Activated B cell treated with CpG ODN at 0.5 μM for 24 hours (primary cell): Measurements from ENCODE around the gene CNTNAP2. TPM values are rescaled to one million over a fixed set of nuclear protein-coding genes. Genes with fewer than 3 reads are reported as not detected.

Experiments used
- ATAC-seq: fragments of 200-7000 bp; cut with Tn5 transposase; one replicate; pipeline ENCODE4 v1.10.0; 2021; ENCODE audit warnings: low read depth, mild to moderate bottlenecking, moderate library complexity
- CTCF ChIA-PET: fragments of 350-600 bp; sonication (Branson Sonifier 250); formaldehyde crosslinking; loops from one replicate; lab custom pipeline; 2021; ENCODE audit warnings: antibody characterized with exemption; lab: Charles Lee
- POLR2A ChIA-PET: fragments of 350-600 bp; sonication (Branson Sonifier 250); formaldehyde crosslinking; loops from one replicate; lab custom pipeline; 2021; ENCODE audit warnings: antibody characterized with exemption; lab: Charles Lee
- DNase-seq: peaks from one replicate; pipeline ENCODE4 v3.0.0; 2022
- H3K27ac Mint-ChIP-seq: one replicate; pipeline ENCODE4 v1.8.0; 2020; ENCODE audit warnings: mixed read lengths
- H3K27me3 Mint-ChIP-seq: one replicate; pipeline ENCODE4 v1.8.0; 2021; ENCODE audit warnings: mixed read lengths
- H3K36me3 Mint-ChIP-seq: one replicate; pipeline ENCODE4 v1.8.0; 2021; ENCODE audit warnings: low read depth, mixed read lengths
- H3K4me1 Mint-ChIP-seq: one replicate; pipeline ENCODE4 v1.8.0; 2021; ENCODE audit warnings: mixed read lengths
- H3K4me3 Mint-ChIP-seq: one replicate; pipeline ENCODE4 v1.8.0; 2020; ENCODE audit warnings: mild to moderate bottlenecking, mixed read lengths
- H3K9me3 Mint-ChIP-seq: one replicate; pipeline ENCODE4 v1.8.0; 2020; ENCODE audit warnings: mixed read lengths
- intact Hi-C: fragments of 100-400 bp; cut with micrococcal nuclease; formaldehyde crosslinking; loops from one replicate; pipeline ENCODE4 v1.15.1; 2024
- total RNA-seq: library from RNA; stranded (reverse); gene quantifications from 2 replicates; pipeline ENCODE4 v1.2.3, GENCODE V29; 2022
- TF ChIP-seq, protein P1 (sequence below): fragments of 200-600 bp; IDR thresholded peaks from one replicate; pipeline ENCODE4 v1.8.0; 2022; ENCODE audit warnings: antibody characterized with exemption, mild to moderate bottlenecking

Gene CNTNAP2
- total RNA-seq, 1 donor from 2014 or later = 0.84 TPM

- no peaks in the 10 kb centered on the region for H3K4me1 Mint-ChIP-seq
- ATAC-seq (no peak), DNase-seq (no peak)
- H3K27ac Mint-ChIP-seq = no peak overlapping the region
- no peaks in the 10 kb centered on the region for H3K27me3 Mint-ChIP-seq
- H3K9me3 Mint-ChIP-seq = peaks cover 3% of the 10 kb centered on the region
- TF ChIP-seq, protein P1, sequence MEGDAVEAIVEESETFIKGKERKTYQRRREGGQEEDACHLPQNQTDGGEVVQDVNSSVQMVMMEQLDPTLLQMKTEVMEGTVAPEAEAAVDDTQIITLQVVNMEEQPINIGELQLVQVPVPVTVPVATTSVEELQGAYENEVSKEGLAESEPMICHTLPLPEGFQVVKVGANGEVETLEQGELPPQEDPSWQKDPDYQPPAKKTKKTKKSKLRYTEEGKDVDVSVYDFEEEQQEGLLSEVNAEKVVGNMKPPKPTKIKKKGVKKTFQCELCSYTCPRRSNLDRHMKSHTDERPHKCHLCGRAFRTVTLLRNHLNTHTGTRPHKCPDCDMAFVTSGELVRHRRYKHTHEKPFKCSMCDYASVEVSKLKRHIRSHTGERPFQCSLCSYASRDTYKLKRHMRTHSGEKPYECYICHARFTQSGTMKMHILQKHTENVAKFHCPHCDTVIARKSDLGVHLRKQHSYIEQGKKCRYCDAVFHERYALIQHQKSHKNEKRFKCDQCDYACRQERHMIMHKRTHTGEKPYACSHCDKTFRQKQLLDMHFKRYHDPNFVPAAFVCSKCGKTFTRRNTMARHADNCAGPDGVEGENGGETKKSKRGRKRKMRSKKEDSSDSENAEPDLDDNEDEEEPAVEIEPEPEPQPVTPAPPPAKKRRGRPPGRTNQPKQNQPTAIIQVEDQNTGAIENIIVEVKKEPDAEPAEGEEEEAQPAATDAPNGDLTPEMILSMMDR = no peak
- CTCF ChIA-PET = no interaction called here
- intact Hi-C loops = no loop called here
- no peak overlapping the region for H3K4me3 Mint-ChIP-seq
- POLR2A ChIA-PET = no interaction called here
- no peaks in the 10 kb centered on the region for H3K36me3 Mint-ChIP-seq
Measured at GRCh38 chr7:147265528-147265927, 1148.9 kb downstream of the CNTNAP2 start.

DNA sequence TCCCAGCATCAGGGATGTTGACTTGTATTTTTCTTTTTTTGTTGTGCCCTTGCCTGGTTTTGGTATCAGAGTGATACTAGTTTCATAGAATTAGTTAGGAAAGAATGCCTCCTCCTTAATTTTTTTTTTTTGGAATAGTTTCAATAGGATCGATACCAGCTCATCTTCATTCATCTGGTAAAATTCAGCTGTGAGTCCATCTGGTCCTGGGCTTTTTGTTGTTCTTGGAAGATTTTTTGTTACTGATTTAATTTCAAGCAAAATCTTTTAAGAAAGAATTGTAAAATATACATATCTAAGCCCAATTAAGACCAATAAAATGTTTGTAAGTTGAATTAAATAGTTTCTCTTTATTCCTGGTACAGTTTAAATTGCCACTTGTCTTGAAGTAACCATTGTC lies 1159.5 kb downstream of the CNTNAP2 start:
- TF ChIP-seq, protein P1 = no peak
- no peak overlapping the region for H3K4me3 Mint-ChIP-seq
- ChIA-PET POLR2A (no interaction called here), CTCF (no interaction called here)
- ATAC-seq (no peak), DNase-seq (no peak)
- H3K9me3 Mint-ChIP-seq = peaks cover 6% of the 10 kb centered on the region
- H3K36me3 Mint-ChIP-seq = no peaks in the 10 kb centered on the region
- no peaks in the 10 kb centered on the region for H3K27me3 Mint-ChIP-seq
- H3K27ac Mint-ChIP-seq = no peak overlapping the region
- intact Hi-C loops = no loop called here
- no peaks in the 10 kb centered on the region for H3K4me1 Mint-ChIP-seq

GRCh38 chr7:147276783-147277370 lies 1160.3 kb downstream of the CNTNAP2 start:
- no peak overlapping the region for H3K4me3 Mint-ChIP-seq
- peaks cover 6% of the 10 kb centered on the region for H3K9me3 Mint-ChIP-seq
- no peaks in the 10 kb centered on the region for H3K36me3 Mint-ChIP-seq
- CTCF ChIA-PET = no interaction called here
- TF ChIP-seq, protein P1 = no peak
- DNase-seq (no peak), ATAC-seq (no peak)
- intact Hi-C loops = no loop called here
- POLR2A ChIA-PET = no interaction called here
- H3K27me3 Mint-ChIP-seq = no peaks in the 10 kb centered on the region
- H3K4me1 Mint-ChIP-seq = no peaks in the 10 kb centered on the region
- H3K27ac Mint-ChIP-seq = no peak overlapping the region

DNA sequence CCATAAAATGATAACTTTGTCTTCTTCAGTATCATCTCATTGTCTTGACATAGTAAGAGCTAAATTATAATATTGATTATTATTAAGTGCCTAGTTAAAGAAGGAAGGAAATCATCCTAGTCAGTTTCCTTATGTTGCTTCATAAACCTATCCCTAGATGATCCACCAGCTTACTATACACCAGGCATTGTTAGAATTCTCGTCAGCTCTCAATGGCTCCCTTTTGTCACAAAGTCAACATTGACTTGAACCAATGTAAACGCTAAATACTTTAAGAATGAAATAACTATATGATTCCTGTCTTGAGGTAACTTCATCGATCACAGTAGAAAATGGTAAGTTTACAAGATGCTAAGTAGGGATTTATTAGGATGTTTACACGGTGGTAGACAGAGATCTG lies 1162.9 kb downstream of the CNTNAP2 start:
- H3K9me3 Mint-ChIP-seq = peaks cover 2% of the 10 kb centered on the region
- ChIA-PET CTCF (no interaction called here), POLR2A (no interaction called here)
- no peak overlapping the region for H3K4me3 Mint-ChIP-seq
- intact Hi-C loops = no loop called here
- H3K27me3 Mint-ChIP-seq = no peaks in the 10 kb centered on the region
- DNase-seq = no peak
- TF ChIP-seq, protein P1 = no peak
- no peak overlapping the region for H3K27ac Mint-ChIP-seq
- H3K4me1 Mint-ChIP-seq = no peaks in the 10 kb centered on the region
- ATAC-seq = no peak
- no peaks in the 10 kb centered on the region for H3K36me3 Mint-ChIP-seq

GRCh38 chr7:147279964-147280374 lies 1163.4 kb downstream of the CNTNAP2 start:
- Mint-ChIP-seq H3K27me3 (no peaks in the 10 kb centered on the region), H3K36me3 (no peaks in the 10 kb centered on the region), H3K4me1 (no peaks in the 10 kb centered on the region), H3K9me3 (peaks cover 2% of the 10 kb centered on the region), H3K27ac (no peak overlapping the region), H3K4me3 (no peak overlapping the region)
- ATAC-seq = no peak
- no peak for DNase-seq
- intact Hi-C loops = no loop called here
- POLR2A ChIA-PET = no interaction called here
- TF ChIP-seq, protein P1 = no peak
- CTCF ChIA-PET = no interaction called here
